GM18511 (cell line): ENCODE results near the gene CSGALNACT2.

Experiments
- ATAC-seq: cut with Tn5 transposase; IDR thresholded peaks from one replicate; pipeline ENCODE4 v1.9.1; 2021; ENCODE audit warnings: mild to moderate bottlenecking, moderate library complexity; ENCODE audit not compliant: unreplicated experiment

Gene CSGALNACT2

GRCh38 chr10:43199684-43200537, 61.7 kb downstream of the CSGALNACT2 start:
- no peak for ATAC-seq

- no peak for ATAC-seq
Observed at GRCh38 chr10:43200538-43201390, 62.5 kb downstream of the CSGALNACT2 start.

DNA sequence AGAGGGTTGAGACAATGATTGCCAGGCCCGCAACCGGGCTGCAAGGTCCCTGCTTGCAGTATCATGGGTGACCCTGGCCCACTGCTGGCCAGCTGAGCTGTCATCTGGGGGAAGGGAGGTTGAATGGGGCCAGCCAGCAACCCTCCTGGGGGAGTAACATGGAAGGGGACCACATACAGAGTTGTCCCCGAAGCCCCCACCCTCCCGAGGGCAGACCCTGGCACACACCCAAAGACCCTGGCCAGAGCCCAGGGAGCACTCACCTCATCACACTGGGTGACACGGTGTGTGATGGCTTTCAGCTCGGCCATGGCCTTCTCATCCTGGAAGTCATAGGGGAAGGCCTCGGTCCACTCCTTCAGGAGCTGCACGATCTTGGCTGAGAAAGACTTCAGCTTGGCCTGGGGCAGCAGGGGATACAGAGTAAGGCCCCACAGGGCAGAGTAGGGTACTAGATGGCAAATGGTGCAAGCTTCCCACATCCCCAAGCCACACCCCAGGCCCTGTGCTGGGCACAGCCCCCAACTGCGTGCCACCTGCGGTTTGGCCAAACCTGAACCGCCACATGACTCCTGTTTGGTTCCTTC, 63.4 kb downstream of the CSGALNACT2 start:
- ATAC-seq = no peak

- ATAC-seq = peak; percentile 69
Observed at GRCh38 chr10:43202224-43202656, 64.0 kb downstream of the CSGALNACT2 start.

- peak; percentile 42 for ATAC-seq
Observed at GRCh38 chr10:43202657-43203447, 64.6 kb downstream of the CSGALNACT2 start.

GRCh38 chr10:43203448-43204041, 65.3 kb downstream of the CSGALNACT2 start:
- peak; percentile 25 for ATAC-seq

DNA sequence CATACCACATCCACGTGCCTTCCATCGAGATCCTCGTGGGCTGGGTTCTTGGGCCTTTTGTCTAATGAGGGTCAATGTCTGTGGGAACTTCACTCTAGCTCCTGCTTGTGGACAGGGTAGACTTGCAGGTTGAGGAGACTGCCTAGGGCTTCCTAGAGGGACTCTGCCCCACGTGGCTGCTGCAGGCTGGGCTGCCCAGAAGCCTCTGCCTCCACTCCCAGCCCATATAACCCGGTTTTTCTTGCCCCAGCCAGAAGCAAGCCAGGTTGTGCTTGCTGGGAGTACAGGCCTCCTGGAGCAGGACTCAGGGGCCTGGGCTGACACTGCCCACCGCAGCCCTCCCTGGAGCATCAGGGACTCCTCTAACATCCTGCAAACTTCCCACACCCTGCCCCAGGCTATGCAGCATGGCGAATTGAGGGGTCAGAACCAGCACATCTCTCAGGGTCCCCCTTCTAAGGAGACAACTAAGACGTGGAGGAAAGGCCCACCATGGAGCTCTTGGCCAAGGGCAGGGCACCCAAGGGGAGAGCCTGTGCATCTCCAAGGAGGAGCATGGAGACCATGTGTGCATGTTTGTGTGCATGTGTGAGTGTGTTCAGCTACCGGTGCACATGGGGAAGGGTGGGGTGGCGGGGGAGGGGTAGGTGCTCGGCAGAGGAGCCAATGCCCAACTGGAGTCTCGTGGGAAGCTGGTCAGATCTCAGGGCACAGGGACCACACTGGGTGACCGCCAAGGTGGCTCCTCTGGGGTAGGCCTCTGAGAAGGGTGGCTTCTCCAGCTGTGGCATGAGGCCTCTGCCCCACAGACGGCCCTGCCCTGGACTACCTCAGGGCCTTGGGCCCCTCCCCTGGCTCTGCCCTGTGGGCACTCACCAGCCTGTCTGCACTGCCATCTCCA, 66.0 kb downstream of the CSGALNACT2 start:
- ATAC-seq = peak; percentile 2

- peak; percentile 65 for ATAC-seq
Observed at GRCh38 chr10:43204943-43205671, 66.9 kb downstream of the CSGALNACT2 start.

DNA sequence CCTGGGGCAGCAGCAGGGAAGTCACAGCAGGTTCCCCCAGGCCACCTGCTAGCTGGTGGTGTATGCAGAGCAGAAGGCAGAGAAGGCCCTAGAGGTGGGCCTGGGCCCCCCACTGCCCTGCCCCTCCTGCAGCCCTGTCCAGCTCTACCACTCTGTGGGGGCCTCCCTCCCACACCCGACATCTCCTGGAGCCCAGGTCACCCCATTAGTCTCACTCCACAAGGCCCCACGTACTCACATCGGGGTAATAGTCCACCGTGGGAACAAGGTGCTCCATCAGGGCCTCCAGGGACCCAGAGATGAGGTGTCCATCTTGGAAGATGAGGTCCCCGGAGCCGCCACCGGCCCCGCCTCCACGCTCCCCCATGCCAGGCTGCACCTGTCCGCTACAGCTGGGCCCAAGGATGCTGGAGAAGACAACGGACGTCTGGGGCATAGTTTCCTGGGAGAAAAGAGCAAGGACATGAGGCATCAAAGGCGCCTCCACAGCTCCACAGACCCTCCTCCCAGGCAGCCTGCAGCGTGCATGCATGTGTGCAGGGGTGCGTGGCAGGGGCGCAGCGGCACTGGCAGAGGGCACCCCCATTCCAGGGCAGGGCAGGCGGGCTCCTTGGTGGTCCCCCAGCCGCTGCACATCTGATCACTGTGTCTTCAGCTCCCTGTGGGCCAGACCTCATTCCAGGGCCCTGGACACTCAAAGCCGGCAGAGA, 67.6 kb downstream of the CSGALNACT2 start:
- ATAC-seq = no peak

DNA sequence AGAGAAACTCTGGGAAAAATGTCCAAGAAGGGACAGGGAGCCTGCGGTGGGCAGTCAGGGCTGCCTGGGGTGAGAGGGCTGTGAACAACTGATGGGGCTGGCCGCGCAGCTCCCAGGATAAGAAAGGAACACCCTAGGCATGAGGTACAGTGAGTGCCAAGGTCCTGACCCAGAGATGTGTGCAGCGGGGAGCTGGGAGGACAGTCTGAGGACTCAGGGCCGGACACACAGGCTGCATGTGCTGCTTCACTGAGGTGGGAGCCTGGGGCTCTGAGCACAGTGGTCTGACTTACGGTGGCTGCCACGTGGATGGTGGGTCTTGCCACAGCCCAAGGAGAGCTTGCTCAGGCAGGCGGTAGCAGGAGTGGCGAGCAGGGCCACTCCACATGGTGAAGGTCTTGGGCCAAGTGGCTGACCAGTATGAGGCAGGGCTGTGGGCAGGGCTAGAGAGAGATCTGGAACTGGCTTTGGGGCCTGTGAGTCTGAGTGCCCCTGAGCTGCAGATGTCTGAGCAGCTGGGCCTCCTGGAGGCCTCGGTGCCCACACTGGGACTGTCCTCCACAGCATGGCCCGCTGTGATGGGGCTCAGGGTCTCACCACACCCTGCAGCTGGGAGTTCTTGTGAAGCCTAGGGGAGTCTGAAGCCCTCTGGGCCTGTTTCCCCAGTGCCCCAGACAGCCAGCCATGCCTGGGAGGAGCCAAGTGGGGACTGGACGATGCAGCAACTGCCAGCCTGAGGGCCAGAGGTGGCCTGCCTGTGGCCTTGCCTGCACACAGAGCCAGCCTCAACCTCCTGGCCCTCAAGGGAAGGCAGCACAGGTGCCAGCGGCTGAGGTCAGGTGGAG, 68.4 kb downstream of the CSGALNACT2 start:
- no peak for ATAC-seq

- no peak for ATAC-seq
Observed at GRCh38 chr10:43208147-43209073, 70.2 kb downstream of the CSGALNACT2 start.

DNA sequence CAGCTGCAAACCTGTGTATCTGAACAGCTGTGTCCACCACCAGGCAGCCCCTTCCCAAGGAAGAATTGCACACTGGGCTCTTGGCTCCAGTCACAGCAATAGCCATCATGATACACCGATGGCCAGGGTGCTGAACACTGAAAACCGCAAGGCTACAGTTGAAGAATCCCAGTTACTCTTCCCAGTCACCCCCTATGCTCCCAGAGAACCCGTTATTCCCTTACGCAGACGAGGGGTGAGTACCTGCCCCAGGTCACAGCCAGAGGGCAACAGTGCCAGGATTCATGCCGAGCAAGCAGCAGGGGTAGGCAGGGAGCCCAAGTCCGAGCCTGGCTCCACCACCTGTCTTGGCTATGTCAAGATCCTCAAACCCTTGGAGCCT, 70.8 kb downstream of the CSGALNACT2 start:
- ATAC-seq = no peak

- no peak for ATAC-seq
Observed at GRCh38 chr10:43209651-43210141, 71.5 kb downstream of the CSGALNACT2 start.

- ATAC-seq = no peak
Observed at GRCh38 chr10:43210556-43210955, 72.3 kb downstream of the CSGALNACT2 start.

GRCh38 chr10:43211030-43211429, 72.8 kb downstream of the CSGALNACT2 start:
- ATAC-seq = no peak
